Adrenal gland (tissue), 5 donors: ENCODE data around the gene EXOC6B.

Experiments
- CTCF ChIP-seq, 6 experiments: fragments of 450-650 bp in 4 of 6; fragments of 200-600 bp in 2 of 6; sonication (generic) in 1 of 6; IDR thresholded peaks; 1 replicate in 5 of 6; 2 replicates in 1 of 6; pipeline versions ENCODE4 v1.5.1 to v1.8.0; 2016 to 2021; ENCODE audit warnings: antibody characterized with exemption in 6 of 6, mild to moderate bottlenecking in 2 of 6, moderate library complexity in 1 of 6
- POLR2A ChIP-seq, 2 donors: fragments of 450-650 bp; IDR thresholded peaks; one replicate each; pipeline ENCODE4 v1.6.1; 2017; ENCODE audit warnings: antibody characterized with exemption in 2 of 2, mild to moderate bottlenecking in 2 of 2, moderate library complexity in 1 of 2
- donor health status: DM: no; HTN: no; CAD: no.

DNA sequence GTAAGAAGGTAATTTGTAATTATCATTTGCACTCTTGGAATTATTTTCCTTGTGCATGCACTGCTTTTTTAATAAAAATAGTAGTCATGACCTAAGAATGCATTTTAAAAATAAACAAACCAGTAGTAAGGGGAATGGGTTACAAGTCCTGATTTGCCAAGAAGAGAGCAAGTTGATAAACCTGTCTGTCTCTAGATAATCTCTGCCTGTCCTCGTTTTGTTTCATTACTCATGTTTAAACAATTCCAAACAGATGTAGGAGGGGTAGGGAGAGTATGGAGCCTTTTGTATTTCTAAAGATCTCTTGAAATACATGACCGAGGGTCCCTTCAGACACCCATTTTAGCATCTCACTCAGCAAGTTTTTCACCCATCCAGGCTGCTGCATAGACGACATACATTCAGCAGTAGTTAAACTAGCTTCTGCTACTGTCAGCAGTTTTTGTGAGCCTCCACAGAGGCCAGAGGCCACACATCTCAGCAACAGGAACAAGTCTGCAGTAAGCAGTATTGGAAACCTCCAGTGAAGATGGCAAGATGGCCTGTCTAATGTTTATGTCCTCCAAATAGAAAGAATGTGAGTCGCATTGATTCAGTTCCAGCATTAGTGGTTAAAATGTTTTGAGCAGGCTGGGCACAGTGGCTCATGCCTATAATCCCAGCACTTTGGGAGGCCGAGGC lies 2.3 kb upstream of the EXOC6B start:
- TF ChIP-seq CTCF (IDR thresholded peaks at IDR 0.05) (no peak), POLR2A (IDR thresholded peaks at IDR 0.05) (no peak)
